ENCODE measurements around the gene NT5E.
"Not testable (repeated sequence)": the region's sequence is repeated elsewhere in the genome, so short reads cannot be mapped to it uniquely, and the experiment has no call there.

Gene NT5E

DNA sequence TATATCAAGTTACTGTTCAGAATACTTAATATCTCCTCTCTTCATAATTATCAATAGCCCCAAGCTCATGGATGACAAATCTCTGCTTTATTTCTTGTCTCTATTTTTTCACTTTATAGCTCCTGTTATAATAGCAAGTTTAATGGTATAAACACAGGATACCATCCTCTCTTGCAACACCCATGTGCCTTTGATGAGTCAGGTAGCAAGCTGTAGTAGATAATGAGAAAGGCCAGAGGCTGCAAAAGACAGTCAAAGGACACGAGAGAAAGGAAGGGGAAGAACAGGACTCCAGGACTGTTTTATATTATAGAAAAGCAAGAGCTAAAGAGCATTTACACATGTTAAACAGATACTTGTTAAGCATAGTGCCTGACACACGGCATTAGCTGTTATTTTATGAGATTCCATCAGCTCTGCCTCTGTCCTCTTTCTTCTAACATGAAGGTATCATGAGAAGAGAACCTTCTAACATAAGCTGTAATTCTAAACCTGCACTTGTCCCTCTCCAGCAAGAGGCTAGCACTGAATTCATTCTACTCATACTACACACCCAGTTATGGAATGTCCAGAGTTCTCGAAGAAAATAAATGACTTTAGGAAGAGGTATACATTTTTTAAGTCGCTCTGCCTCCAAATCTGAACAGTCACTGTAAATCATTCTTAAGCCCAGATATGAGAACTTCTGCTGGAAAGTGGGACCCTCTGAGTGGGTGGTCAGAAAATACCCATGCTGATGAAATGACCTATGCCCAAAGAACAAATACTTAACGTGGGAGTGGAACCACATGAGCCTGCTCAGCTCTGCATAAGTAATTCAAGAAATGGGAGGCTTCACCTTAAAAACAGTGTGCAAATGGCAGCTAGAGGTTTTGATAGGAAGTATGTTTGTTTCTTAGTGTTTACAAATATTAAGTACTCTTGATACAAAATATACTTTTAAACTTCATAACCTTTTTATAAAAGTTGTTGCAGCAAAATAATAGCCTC is 45.0 kb downstream of the NT5E start:
- DNase-seq = no peak

DNA sequence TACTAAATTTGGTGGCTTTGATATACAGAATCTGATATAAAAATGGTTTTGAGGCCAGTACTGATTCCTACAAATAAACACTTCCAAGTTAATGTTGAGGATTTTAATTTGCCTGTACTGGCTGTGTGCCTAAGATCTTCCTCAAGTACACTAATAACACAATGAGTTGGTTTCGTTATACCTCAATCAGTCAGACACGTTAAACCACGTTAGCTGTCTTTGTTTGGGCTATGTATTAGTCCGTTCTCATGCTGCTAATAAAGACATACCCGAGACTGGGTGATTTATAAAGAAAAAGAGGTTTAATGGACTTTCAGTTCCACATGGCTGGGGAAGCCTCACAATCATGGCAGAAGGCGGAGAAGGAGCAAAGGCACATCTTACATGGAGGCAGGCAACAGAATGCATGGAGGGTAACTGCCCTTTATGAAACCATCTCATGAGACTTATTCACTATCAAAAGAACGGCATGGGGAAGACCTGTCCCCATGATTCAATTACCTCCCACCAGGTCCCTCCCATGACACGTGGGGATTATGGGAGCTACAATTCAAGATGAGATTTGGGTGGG is 46.2 kb downstream of the NT5E start:
- DNase-seq = no peak

DNA sequence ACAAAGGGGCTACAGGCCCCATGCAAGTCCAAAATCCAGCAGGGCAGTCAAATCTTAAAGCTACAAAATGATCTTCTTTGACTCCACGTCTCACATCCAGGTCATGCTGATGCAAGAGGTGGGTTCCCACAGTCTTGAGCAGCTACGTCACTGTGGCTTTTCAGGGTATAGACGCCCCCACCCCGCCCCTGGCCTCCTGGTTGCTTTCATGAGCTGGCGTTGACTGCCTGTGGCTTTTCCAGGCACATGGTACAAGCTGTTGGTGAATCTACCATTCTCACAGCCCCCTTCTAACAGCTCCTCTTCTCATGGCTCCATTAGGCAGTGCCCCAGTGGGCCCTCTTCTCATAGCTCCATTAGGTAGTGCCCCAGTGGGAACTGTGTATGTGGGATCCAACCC is 47.0 kb downstream of the NT5E start:
- DNase-seq = no peak

DNA sequence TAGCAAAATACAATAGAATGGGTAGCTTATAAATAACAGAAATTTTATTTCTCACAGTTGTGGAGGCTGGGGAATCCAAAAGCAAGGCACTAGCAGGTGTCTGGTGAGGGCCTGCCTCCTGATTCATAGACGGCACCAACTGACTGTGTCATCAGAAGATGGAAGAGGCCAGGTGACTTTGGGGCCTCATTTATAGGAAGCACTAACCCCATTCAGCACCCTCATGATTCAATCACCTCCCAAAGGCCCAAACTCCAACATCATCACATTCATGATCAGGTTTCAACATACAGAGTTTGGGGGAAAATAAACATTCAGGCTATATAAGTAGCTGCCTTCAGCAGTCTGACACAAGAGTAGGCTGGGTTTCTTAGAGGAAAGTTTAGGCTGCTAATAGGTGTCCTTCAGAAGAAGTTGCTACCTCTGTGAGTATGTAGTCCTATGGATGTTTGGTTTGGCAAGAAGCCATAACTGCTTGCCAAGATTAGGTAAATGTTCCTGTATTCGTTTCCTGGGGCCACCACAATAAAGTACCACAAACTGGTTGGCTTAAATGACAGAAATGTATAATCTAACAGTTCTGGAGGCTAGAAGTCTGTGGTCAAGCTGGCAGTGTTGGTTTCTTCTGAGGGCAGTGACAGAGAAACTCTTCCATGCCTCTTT is 48.8 kb downstream of the NT5E start:
- DNase-seq = peak; percentile 83

DNA sequence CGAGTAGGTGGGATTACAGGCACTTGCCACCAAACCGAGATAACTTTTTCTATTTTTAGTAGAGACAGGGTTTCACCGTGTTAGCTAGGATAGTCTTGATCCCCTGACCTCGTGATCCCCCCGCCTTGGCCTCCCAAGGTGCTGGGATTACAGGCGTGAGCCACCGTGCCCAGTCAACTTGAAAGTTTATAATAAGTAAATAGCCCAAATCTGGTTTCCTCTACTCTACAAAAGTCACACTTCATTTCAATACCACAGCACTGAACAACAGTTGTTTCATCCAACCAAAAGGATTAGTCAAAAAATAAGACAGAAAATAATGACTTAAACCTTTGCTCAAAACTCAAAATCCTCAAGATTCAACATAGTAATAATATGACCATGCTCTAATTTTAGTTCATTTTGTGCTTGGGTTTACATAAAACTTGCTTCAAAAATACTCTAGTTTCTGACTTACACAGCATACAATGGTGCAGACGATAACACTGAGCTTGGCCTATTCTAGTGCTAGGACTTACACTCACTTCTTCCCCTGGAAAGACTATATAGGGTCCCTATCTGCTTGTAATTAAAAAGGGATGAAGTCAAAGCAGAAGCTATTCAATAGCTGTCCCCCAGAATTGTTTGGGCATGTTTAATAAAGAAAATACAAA is 56.7 kb downstream of the NT5E start:
- no peak for DNase-seq

DNA sequence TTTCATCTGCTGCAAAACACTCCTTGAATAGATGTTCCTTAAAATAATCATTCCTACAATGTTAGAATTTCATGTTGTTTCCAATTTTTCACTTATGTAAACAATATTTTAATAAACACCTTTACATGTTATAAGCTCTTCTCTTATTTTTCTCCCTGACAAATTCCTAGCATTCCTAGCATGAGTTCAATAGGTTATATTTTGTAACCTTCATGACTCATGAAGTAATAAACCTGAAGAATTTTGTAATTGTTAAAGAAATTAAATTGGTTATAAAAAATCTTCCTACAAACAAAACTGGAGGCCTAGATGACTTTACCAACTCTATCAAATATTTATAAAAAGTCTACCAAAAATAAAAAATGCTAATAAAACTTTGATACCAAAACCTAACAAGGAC is 66.3 kb downstream of the NT5E start:
- DNase-seq = no peak

DNA sequence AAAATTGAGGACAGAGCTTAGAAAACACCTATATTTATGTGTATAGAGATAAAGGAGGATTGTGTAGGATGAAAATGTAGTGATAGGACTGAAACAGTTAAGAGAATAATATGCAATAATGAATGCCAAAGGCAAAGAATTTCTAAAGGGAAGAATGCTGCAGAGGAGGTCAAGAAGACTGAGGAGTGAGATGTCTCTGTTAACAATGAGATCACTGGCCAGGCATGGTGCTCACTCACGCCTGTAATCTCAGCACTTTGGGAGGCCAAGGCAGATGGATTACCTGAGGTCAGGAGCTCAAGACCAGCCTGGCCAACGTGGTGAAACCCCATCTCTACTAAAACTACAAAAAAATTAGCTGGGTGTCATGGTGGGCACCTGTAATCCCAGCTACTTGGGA is 74.4 kb downstream of the NT5E start:
- DNase-seq = not testable (repeated sequence)

DNA sequence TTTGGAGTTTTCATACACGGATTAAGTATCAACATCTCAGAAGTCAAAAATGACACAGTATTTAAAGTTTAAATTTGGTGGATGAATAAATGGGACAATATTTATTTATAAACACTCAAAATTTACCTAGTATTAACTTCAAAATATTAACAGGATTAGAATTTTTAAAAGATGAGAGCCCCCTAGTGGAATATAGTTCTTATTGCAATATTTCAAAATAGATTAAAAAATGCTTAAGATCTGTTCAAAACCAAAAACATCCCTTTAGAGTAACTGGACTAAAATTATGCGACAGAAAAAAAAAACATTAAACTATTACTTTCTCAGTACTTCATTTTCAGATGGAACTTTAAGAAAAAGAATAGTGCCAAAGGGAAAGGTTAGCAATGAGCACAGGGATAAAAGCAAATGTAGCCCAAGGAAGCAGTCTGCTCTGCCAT is 87.2 kb downstream of the NT5E start:
- DNase-seq = peak; percentile 8

DNA sequence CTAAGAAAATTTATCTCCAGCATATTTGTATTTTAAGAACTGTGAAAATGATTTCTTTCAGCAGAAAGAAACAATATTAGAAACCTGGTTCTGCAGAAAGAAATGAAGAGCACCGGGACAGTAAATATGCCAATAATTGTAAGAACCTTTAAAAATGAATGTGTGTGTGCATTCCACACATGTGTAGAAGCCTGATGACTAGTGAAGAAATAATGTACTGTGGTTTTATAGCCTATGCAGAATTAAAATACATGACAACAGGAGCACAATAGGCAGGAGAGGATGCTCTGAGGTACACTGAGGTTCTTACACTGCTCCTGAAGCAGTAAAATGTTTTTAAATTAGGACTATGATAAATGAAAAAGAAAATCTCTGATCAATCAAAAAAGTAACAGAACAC is 94.9 kb downstream of the NT5E start:
- no peak for DNase-seq
